ENCODE results near the gene BTF3. TPM values are rescaled to one million over a fixed set of nuclear protein-coding genes. Genes with fewer than 3 reads are reported as not detected.

Gene BTF3
- total RNA-seq, 1 experiment from 2014 or later = 861 TPM

DNA sequence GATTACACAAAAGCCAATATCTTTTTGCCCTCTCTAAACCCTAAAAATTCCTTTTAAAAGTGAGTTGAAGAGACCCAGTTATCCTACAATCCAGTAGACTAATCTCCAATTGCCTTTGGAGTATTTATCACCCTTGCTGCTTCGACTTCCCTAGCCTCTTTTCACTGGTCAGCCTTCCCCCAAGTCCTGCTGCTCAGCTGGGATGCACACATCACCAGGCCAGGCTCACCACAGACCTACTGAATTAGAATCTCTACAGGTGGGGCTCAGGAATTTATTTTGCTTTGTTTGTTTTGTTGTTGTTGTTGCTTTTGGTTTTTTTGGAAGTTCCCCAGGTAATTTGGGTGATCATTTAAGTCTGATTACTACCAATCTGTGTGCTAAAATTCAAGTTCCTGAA is 38.1 kb upstream of the BTF3 start:
- Histone ChIP-seq H4K8ac (replicated peaks; ENCODE audit: insufficient read length, low read depth, low read length) (no peak overlapping the region), H3K4me2 (ENCODE audit: insufficient read depth, insufficient read length, low read length) (no peak overlapping the region), H3K9ac (ENCODE audit: extremely low read depth, insufficient read length, low read length) (no peak overlapping the region), H3K4me1 (ENCODE audit: insufficient read depth, low read length) (no peaks in the 10 kb centered on the region; the same call in 1 of the 2 replicates), H3K79me1 (ENCODE audit: insufficient read depth, low read depth, low read length, poor library complexity, severe bottlenecking) (no peaks in the 10 kb centered on the region), H2AK5ac (ENCODE audit: insufficient read length, low read length) (no peak overlapping the region), H4K5ac (ENCODE audit: insufficient read length, low read depth, low read length) (no peak overlapping the region), H2BK20ac (ENCODE audit: low read depth, low read length, poor library complexity, severe bottlenecking) (no peak overlapping the region), H3K18ac (ENCODE audit: insufficient read length, low read depth, low read length) (no peak overlapping the region), H3K4ac (ENCODE audit: low read depth, low read length) (no peak overlapping the region), H2BK15ac (ENCODE audit: low read depth, low read length) (no peak overlapping the region), H3T11ph (ENCODE audit: low read length) (no peak overlapping the region), H3K27me3 (ENCODE audit: insufficient read depth, low read length) (no peaks in the 10 kb centered on the region), H3K23ac (ENCODE audit: insufficient read length, low read depth, low read length) (no peak overlapping the region), H3K9me3 (ENCODE audit: control insufficient read depth, low read depth, low read length) (no peaks in the 10 kb centered on the region), H4K91ac (ENCODE audit: insufficient read length, low read depth, low read length) (no peak overlapping the region), H2AFZ (ENCODE audit: low read length) (no peak overlapping the region), H2BK120ac (ENCODE audit: low read depth, low read length, poor library complexity, severe bottlenecking) (no peak overlapping the region), H2BK5ac (ENCODE audit: insufficient read length, low read length) (no peak overlapping the region), H3K27ac (ENCODE audit: insufficient read length, low read depth, low read length) (no peak overlapping the region), H3K14ac (ENCODE audit: insufficient read depth, low read length) (no peak overlapping the region), H3K79me2 (ENCODE audit: insufficient read depth, low read length) (no peaks in the 10 kb centered on the region), H3K23me2 (ENCODE audit: insufficient read length, low read depth, low read length, poor library complexity, severe bottlenecking) (no peaks in the 10 kb centered on the region), H3K56ac (ENCODE audit: insufficient read length, low read depth, low read length) (no peak overlapping the region), H2BK12ac (ENCODE audit: insufficient read length, low read depth, low read length) (no peak overlapping the region), H4K20me1 (ENCODE audit: control insufficient read depth, insufficient read depth, insufficient read length) (no peaks in the 10 kb centered on the region)
- Mint-ChIP-seq H3K4me1 (peaks cover 23 to 26% of the 10 kb centered on the region in 2 experiments), H3K36me3 (ENCODE audit: insufficient read depth in 1 of 3, low read depth in 3 of 3) (peaks cover 0 to 3% (median 0%) of the 10 kb centered on the region in 3 experiments; a peak in 1 of 7 replicates), H3K9me3 (peaks cover 0 to 6% of the 10 kb centered on the region in 2 experiments; a peak in 3 of 5 replicates), H3K27me3 (ENCODE audit: low read depth) (0 out of 2 replicates have a peak, but pooled peaks cover 1% of the 10 kb centered on the region), H3K4me3 (no peak overlapping the region), H3K27ac (no peak overlapping the region)
- TF ChIP-seq, protein P1, sequence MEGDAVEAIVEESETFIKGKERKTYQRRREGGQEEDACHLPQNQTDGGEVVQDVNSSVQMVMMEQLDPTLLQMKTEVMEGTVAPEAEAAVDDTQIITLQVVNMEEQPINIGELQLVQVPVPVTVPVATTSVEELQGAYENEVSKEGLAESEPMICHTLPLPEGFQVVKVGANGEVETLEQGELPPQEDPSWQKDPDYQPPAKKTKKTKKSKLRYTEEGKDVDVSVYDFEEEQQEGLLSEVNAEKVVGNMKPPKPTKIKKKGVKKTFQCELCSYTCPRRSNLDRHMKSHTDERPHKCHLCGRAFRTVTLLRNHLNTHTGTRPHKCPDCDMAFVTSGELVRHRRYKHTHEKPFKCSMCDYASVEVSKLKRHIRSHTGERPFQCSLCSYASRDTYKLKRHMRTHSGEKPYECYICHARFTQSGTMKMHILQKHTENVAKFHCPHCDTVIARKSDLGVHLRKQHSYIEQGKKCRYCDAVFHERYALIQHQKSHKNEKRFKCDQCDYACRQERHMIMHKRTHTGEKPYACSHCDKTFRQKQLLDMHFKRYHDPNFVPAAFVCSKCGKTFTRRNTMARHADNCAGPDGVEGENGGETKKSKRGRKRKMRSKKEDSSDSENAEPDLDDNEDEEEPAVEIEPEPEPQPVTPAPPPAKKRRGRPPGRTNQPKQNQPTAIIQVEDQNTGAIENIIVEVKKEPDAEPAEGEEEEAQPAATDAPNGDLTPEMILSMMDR (conservative IDR thresholded peaks at IDR 0.05) = no peak
- no peak for DNase-seq
- no CpG with 5 or more reads among the region's 1 CpG for WGBS (ENCODE audit: extremely low coverage, insufficient read length, low lambda C conversion rate)

All from H9 (cell line).